ENCODE results near the gene KCNMB1.

KCNMB1 gene

DNA sequence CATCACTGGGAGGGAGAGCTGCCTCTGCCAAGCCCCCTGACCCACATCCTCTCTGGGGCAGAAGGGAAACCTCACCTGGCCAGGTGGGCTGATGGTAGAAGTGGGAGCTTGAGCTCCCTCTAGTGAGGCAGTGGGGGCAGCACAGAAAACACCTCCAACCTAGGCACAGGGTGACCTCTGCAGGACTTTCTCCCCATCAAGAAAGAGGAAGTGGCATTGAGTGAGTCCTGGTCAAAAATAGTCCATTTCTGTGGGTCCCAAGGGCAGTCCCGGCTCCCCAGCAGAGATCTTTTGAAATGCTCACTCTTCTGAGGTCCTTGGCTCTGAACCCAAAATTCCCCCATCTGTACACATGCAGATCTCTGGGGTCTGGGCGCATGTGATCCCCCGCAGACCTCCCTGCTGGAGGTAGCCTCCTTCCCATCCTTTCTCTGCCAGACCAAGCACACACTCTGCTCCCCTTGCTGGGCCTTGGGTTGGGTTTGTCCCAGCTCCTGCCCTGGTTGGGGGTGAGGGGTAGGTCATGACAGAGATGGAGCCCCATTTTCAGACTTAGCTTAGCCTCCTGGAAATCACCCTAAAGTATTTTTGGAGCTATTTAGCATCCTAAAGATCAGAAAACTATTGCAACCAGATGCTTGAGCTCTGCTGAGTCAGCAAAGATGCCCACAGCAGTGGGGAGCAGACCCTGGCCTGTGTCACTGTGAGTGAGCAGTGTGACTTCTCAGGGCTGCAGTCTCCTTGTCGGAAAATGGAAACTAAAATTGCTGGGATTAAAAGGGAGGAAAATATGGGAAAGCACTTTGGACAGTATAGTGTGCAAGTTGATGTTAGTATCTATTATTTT is 50.0 kb downstream of the KCNMB1 start:
- DNase-seq, result no peak

DNA sequence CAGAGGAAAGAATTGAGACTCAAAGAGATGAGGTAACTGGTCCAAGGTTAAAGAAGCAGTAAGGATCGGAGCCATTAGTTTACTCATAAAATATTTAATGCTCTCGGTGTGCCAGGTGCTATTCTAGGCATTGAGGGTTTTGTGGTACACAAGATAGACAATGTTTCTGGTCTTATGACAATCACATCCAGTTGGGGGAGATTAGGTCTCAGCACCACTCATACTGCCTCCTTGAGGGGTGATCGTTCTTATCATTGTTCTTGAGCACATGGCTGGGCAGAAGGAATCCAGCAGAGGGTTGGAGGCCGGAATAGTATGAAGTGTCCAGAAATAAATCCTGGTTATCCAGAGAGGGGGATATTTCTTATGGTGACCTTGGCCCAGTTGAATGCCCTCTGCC is 50.9 kb downstream of the KCNMB1 start:
- no peak for DNase-seq

DNA sequence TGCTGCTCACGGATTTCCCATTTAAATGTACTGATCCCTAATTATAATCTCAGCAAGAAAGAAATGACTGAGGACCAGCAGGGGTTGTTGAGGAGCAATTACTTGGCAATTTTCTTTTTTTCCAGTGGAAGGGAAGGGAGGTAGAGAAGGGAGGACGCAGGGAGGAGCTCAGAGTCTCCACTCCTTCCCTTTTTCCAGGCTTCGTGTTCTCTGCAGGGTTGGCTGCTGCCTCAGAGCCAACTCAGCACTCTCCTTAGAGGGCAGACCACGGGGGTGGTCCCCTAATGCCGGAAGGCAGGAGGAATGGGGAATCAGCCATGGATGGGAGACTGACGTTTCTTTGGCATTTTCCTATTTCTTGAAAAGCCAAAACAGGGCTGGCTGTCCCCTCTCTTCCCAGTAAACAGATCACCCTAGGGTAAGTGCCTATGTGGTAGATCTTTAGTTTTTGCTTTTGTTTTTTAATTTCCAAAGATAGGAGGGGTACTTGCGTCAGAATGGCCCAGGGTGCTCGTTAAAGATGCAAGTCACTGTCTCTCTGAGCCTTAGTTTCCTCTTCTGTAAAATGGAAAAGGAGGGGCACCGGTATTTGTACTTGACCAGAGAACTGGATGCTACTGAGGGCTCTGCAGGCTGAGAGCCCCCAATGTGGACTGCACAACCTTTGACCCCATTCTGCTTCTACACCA is 52.0 kb downstream of the KCNMB1 start:
- no peak for DNase-seq

DNA sequence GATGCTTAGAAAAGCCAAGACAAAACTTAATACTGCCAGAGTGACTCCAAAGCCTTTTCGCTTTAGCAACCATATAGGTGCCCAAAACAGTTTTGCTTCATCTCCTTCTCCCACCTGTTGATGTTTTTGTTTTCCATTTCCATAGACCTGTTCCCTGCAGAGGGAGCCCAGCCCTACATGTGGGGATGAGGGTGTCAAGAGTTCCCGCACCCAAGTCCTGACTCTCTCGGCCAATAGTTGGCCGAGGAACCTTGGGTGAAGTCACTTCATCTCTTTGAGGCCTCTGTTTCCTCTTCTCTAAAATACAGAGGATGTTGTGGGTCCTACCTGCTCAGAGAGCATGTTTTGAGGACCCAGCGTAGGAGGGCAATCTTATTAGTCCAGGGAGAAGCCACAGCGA is 53.1 kb downstream of the KCNMB1 start:
- DNase-seq, result no peak

GRCh38 chr5:170334626-170335025 is 54.5 kb downstream of the KCNMB1 start:
- DNase-seq, result no peak

GRCh38 chr5:170333161-170333910 is 55.8 kb downstream of the KCNMB1 start:
- DNase-seq, result no peak

DNA sequence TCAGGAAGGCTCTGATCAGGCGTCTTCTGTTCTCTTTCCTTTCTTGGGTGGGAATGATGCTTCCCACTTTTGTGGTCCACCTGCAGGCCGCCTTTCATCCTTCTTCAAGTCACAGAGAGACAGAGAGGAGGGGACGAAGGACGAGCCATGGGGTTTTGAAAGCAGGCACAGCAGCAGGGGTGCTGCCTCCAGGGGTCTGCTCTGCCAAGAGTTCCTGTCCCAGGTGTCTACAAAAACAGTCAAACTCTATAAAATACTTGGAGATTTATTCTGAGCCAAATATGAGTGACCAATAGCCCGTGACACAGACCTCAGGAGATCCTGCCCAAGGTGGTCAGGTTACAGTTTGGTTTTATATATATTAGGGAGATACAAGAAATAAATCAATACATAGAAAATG is 57.1 kb downstream of the KCNMB1 start:
- no peak for DNase-seq

GRCh38 chr5:170330568-170331054 is 58.6 kb downstream of the KCNMB1 start:
- DNase-seq, result no peak

GRCh38 chr5:170329524-170329923 is 59.6 kb downstream of the KCNMB1 start:
- no peak for DNase-seq

GRCh38 chr5:170327829-170328228 is 61.3 kb downstream of the KCNMB1 start:
- no peak for DNase-seq

DNA sequence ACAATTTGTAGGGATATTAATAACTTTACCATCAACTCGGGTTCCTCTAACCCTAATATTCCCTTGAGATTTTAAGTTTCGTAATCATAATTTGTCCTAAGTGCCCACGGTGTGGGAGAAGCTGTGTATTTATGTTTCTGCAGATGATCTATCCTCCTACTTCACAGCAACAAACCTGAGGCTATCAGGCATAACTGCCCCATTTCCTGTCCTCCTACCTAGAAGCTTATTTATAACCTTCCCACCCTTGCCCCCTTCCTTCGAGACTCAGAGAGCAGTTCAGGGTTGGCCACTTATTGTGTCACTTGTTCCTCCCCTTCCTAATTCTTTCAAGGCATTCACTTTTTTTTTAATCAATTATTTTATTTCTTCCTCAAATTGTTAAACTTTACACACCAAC is 62.0 kb downstream of the KCNMB1 start:
- DNase-seq, result no peak
